GM20000 (cell line): Measurements from ENCODE around the gene HNRNPLL.

Source experiments
- DNase-seq: peaks from one replicate; pipeline ENCODE4 v3.0.0; 2012; ENCODE audit warnings: low spot score
- TF ChIP-seq, protein P1 (sequence below): IDR thresholded peaks from 2 replicates; pipeline ENCODE4 v1.5.1; 2012; ENCODE audit warnings: mild to moderate bottlenecking, control low read depth; ENCODE audit errors: extremely low read depth, missing control alignments

The HNRNPLL gene

GRCh38 chr2:38590053-38590452 lies 12.7 kb downstream of the HNRNPLL start:
- TF ChIP-seq, protein P1, sequence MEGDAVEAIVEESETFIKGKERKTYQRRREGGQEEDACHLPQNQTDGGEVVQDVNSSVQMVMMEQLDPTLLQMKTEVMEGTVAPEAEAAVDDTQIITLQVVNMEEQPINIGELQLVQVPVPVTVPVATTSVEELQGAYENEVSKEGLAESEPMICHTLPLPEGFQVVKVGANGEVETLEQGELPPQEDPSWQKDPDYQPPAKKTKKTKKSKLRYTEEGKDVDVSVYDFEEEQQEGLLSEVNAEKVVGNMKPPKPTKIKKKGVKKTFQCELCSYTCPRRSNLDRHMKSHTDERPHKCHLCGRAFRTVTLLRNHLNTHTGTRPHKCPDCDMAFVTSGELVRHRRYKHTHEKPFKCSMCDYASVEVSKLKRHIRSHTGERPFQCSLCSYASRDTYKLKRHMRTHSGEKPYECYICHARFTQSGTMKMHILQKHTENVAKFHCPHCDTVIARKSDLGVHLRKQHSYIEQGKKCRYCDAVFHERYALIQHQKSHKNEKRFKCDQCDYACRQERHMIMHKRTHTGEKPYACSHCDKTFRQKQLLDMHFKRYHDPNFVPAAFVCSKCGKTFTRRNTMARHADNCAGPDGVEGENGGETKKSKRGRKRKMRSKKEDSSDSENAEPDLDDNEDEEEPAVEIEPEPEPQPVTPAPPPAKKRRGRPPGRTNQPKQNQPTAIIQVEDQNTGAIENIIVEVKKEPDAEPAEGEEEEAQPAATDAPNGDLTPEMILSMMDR: no peak
- no peak for DNase-seq

DNA sequence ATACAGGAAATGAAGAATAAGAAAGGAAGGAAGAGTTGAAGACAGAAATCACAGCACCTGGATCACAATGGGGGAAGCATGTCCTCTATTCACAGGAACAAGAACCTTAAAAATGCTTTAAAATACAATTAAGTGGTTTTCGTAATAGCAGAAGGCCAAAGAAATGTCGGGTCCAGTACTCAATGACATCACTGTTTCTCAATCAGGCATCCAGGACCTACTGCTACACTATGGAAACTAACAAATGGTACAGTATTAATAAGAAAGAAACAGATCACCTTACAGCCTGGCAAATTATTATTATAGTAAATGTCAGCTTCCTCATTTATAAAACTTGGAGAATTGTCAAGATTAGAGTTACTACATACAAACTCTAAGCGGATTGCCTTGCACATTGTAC lies 15.8 kb downstream of the HNRNPLL start:
- TF ChIP-seq, protein P1: no peak
- DNase-seq: no peak

DNA sequence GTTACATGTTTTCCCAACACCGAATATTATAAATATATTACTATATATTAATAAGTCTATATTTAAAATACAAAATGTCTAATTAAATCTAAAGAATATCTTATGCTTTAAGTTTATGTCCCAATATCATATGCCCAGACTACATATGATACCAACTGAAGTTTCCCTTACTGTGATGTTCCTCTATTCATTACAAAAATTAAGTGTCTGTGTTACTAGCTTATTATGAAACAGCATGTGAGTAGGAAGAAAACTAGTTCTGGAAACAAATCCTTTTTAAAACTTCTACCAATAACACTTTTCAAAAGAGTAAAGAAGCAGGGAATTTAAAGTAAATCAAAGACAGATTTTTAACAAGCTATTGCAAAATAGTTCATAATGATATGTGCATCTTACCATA lies 17.8 kb downstream of the HNRNPLL start:
- DNase-seq: no peak
- TF ChIP-seq, protein P1: no peak

- TF ChIP-seq, protein P1: no peak
- no peak for DNase-seq
Observed at GRCh38 chr2:38583994-38584393, 18.7 kb downstream of the HNRNPLL start.

DNA sequence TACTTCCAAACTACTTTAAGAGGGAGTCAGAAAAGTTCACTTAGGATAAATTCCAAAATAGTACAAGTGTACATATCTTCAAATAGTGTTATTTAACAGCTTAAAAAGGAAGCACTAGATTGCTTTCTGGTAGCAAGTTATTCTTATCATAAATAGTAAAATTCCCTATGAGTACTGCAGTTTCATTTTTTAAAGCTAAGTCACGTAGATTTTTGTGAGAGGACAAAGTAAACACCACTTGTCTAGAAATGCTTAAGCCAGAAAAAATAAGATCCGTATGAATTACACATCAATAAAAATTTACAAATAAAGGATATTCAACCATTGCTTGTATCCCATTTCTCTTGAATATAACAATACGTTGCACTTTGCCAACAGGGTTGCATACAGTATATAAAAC lies 19.2 kb downstream of the HNRNPLL start:
- no peak for DNase-seq

GRCh38 chr2:38581193-38582147 lies 21.3 kb downstream of the HNRNPLL start:
- TF ChIP-seq, protein P1: peak; percentile 17
- peak; percentile 30 for DNase-seq

More for the DNA sequence above, 19.2 kb downstream of the HNRNPLL start:
- TF ChIP-seq, protein P1: no peak

DNA sequence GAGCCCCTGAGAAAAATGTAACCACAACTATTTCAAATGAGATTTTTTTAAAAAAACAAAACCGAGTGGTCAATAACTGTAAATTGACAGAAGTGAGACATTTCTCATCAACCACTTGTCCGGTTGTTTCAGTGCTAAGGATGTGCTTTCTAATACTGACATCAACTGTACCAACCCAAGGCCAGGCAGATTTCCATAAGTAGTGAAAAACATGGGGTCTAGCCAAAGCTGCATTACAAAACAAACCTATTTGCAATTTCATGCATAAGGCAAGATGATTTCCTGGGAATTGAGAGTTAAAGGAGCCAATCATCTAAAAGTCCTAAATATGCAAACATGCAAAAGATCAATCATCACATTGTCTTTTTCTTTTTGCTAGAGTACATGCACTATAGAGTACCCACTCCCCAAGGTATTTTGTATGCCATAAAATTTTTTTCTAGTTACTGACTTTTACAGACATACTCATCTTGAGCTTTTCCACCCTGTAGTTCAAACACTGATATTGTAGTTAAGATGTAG lies 22.6 kb downstream of the HNRNPLL start:
- DNase-seq: no peak
- TF ChIP-seq, protein P1: no peak
